Left ventricle myocardium inferior (tissue), 1 donor: ENCODE measurements around the gene HOATZ. TPM values are rescaled to one million over a fixed set of nuclear protein-coding genes. Genes with fewer than 3 reads are reported as not detected.
A peak's percentile ranks its signal among the peaks of the same experiment; 100 is the strongest.

Source experiments
- DNase-seq: peaks from one replicate; pipeline ENCODE4 v3.0.0-alpha.2; 2020
- H3K27ac ChIP-seq: fragments of 200-600 bp; replicated peaks from 2 replicates; pipeline ENCODE4 v1.8.0; 2021
- H3K27me3 ChIP-seq: fragments of 200-600 bp; 2 replicates; pipeline ENCODE4 v1.8.0; 2021; ENCODE audit warnings: low read depth
- H3K36me3 ChIP-seq: fragments of 200-600 bp; 2 replicates; pipeline ENCODE4 v1.8.0; 2021
- H3K4me1 ChIP-seq: fragments of 200-600 bp; 2 replicates; pipeline ENCODE4 v1.8.0; 2021
- H3K4me3 ChIP-seq: fragments of 200-600 bp; 2 replicates; pipeline ENCODE4 v1.8.0; 2021; ENCODE audit warnings: mild to moderate bottlenecking, moderate library complexity
- H3K9me3 ChIP-seq: fragments of 200-600 bp; replicated peaks from 2 replicates; pipeline ENCODE4 v1.8.0; 2021
- CTCF ChIP-seq: fragments of 200-600 bp; IDR thresholded peaks from 2 replicates; pipeline ENCODE4 v1.8.0; 2021; ENCODE audit warnings: antibody characterized with exemption, mild to moderate bottlenecking, borderline replicate concordance
- intact Hi-C: fragments of 100-400 bp; cut with micrococcal nuclease; formaldehyde crosslinking; loops from one replicate; pipeline ENCODE4 v1.11.0; 2022
- total RNA-seq: library from RNA; stranded (reverse); fragmentation: NEBNext Ultra II Directional; extraction: Animal tissue kit (Norgen Biotek cat#: 25700); gene quantifications from one replicate; pipeline ENCODE4 v1.2.1, GENCODE V29; 2021
- donor health status: DM: no; HTN: yes; CAD: no; lungs with severe emphysema.

The HOATZ gene
- total RNA-seq, 1 donor from 2014 or later: not detected

- peak overlapping the region; percentile 76 for H3K27ac ChIP-seq
Observed at GRCh38 chr11:111572581-111572980, 58.0 kb downstream of the HOATZ start.

GRCh38 chr11:111573821-111574249 is 59.3 kb downstream of the HOATZ start:
- peak overlapping the region; percentile 76 for H3K27ac ChIP-seq
- DNase-seq: no peak
- intact Hi-C loops: no loop called here
- H3K36me3 ChIP-seq: no peaks in the 10 kb centered on the region
- H3K4me3 ChIP-seq: peak overlapping the region; percentile 53
- H3K27me3 ChIP-seq: no peaks in the 10 kb centered on the region
- no peaks in the 10 kb centered on the region for H3K9me3 ChIP-seq
- H3K4me1 ChIP-seq: peaks cover 32% of the 10 kb centered on the region
- TF ChIP-seq CTCF: no peak

More at GRCh38 chr11:111572581-111572980, 58.0 kb downstream of the HOATZ start:
- no peak for DNase-seq
- Histone ChIP-seq H3K4me3 (no peak overlapping the region), H3K4me1 (peaks cover 32% of the 10 kb centered on the region), H3K9me3 (no peaks in the 10 kb centered on the region), H3K36me3 (no peaks in the 10 kb centered on the region), H3K27me3 (no peaks in the 10 kb centered on the region)
- no peak for TF ChIP-seq CTCF
- intact Hi-C loops: no loop called here

GRCh38 chr11:111574373-111575225 is 60.0 kb downstream of the HOATZ start:
- Histone ChIP-seq H3K4me1 (peaks cover 32% of the 10 kb centered on the region), H3K4me3 (peak overlapping the region; percentile 53), H3K36me3 (no peaks in the 10 kb centered on the region), H3K27ac (peak overlapping the region; percentile 76), H3K9me3 (no peaks in the 10 kb centered on the region), H3K27me3 (no peaks in the 10 kb centered on the region)
- intact Hi-C loops: no loop called here
- no peak for DNase-seq
- no peak for TF ChIP-seq CTCF

- Histone ChIP-seq H3K4me1 (peaks cover 32% of the 10 kb centered on the region), H3K27me3 (no peaks in the 10 kb centered on the region), H3K9me3 (no peaks in the 10 kb centered on the region), H3K36me3 (no peaks in the 10 kb centered on the region), H3K4me3 (no peak overlapping the region), H3K27ac (no peak overlapping the region)
- TF ChIP-seq CTCF: no peak
- intact Hi-C loops: no loop called here
- DNase-seq: no peak
Observed at GRCh38 chr11:111575740-111576139, 61.2 kb downstream of the HOATZ start.

GRCh38 chr11:111577821-111578220 is 63.2 kb downstream of the HOATZ start:
- intact Hi-C loops: no loop called here
- no peaks in the 10 kb centered on the region for H3K9me3 ChIP-seq
- H3K27me3 ChIP-seq: no peaks in the 10 kb centered on the region
- no peak for TF ChIP-seq CTCF
- no peak overlapping the region for H3K4me3 ChIP-seq
- no peak for DNase-seq
- H3K36me3 ChIP-seq: no peaks in the 10 kb centered on the region
- no peak overlapping the region for H3K27ac ChIP-seq
- H3K4me1 ChIP-seq: peaks cover 30% of the 10 kb centered on the region
